Stromal cell of bone marrow (primary cell): ENCODE results near the gene CAPN12.

Source experiments
- DNase-seq: peaks from one replicate; pipeline ENCODE4 v3.0.0-alpha.2; 2012; ENCODE audit warnings: low read depth

The CAPN12 gene

DNA sequence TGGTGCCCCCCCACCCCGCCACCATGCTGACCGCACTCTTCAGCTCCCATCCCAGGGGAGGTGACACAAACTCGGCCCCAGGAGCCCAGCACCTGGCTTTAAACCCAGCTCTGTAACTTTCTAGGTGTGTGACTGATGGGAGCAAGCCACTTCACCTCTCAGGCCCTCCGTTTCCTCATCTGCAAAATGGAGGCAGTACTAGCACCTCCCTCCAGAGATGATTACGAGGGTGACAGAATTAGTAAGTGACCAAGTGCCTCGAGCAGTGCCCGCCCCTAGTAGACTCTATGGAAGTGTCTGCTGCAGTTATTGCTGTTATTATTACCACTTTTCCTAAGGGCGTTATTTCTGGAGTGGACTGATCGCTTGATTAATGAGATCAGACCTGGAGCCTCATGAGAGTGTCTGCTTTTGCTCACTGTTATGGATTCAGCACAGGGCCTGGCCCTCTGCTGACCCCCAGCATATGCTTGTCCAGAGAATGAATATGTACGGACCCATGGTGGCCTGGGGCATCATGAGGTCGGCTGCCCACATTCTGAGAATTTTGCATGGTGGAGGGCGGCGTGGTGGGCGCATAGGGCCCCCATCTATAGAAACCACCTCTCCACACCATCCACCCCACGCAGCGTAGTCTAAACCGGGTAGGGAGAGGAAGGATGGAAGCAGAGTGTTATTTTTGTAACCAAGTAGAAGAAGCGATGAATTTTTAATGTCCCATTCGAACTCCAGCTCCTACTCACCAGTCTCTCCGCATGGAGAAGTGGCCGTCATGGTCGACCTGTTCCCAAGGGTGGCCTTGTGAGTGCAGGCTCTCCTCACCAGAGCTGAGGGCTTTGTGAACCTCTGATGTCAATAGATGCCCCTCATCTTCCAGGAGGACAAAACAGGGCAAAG is 48.2 kb downstream of the CAPN12 start:
- DNase-seq, result no peak

DNA sequence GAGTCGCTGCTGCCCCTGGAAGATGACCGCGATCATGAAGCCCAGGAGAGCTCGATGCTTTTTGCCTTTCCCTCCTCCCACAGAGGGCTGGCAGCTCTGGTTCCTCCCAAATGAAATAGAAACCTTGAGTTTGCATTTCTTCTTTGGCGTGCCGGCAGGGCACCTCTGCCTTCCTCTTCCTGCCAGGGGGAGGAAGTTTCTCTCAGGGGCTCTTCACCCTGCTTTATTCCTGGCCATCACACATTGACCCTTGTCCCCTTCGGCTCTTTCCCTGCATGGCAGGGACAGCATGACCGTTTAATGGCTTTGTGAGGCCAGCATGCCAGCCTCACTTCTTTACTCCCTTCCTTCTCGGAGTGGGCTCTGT is 49.0 kb downstream of the CAPN12 start:
- no peak for DNase-seq

DNA sequence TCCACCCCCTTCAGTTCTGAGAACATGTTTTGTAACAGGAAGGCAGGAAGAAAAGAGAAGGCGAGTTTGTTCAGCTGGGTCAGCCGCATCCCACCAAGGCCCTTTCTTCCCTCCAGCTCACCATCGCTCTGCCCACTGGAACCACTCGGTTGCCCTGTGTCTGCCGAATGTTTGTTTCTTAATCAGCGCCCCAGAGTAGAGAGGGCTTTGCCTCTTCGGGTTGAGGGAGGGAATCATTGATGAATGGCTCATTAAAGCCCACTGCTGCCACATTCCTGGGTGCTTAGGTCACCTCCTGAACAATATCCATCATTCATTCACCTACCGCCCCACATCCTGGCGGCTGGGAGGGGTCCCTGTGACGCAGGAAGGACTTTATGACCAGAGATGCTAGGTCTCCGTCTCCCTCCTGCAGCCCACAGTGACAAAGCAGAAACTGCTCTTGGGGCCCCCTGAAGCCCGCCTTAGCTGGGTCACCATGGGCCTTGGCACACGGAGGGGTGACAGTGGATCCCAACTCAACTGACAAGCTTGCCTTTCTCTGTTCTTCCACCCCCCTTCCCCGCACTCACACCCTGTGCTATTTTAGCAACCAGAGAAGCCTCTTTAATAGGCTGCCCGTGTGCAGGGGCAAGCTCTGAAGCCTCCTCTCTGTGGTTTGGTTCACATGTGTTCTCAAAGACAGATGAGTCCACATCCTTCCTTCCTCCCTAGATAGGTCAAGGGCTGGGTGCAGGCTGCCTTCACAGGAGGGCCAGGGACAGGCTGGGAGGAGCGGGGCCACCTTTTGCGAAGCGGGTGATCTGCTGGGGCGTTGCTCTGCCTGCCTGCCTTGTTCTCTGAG is 50.7 kb downstream of the CAPN12 start:
- peak; percentile 36 for DNase-seq

DNA sequence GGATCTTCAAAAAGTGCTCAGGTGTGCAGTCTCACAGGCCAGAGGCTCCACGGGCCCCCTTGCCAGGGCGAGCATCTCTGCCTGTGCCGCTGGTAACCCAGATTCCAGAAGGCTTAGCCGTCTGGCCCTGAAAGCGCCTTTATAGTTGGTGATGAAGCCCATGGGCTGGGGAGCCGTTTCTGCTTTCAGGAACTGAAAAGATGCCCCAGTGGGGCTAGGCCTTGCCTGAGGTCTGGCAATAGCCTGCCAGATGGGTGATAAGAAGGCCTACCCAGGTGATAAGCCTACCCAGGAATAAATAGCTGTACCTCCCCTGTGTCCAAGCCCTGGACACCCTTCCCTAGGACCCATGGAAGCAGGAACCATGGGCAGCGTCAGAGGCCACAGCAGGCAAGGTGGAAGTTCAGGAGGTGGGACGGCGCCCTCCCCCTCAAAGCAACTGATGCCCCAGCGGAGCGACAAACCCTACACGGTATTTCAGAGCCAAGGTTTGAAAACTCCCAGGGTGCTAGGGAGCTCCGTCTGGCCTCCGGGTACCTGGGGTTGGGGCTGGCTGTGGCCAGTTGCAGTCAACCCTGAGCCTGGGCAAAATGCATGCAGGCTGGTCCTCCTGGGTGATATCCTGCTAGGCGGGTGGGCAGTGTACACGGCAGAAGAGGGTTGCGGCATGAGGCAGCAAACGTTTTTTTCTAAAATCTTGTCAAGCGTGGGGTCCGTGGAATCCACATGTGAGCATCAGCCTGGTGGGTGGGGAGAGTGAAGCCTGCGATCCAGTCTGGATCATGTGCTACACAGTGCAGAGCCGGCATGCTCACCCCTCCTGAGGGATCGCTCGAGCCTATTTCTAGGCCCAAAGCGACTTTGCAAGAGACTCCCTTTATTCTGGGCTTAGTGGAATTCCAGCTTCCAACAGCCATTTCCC is 51.6 kb downstream of the CAPN12 start:
- no peak for DNase-seq

DNA sequence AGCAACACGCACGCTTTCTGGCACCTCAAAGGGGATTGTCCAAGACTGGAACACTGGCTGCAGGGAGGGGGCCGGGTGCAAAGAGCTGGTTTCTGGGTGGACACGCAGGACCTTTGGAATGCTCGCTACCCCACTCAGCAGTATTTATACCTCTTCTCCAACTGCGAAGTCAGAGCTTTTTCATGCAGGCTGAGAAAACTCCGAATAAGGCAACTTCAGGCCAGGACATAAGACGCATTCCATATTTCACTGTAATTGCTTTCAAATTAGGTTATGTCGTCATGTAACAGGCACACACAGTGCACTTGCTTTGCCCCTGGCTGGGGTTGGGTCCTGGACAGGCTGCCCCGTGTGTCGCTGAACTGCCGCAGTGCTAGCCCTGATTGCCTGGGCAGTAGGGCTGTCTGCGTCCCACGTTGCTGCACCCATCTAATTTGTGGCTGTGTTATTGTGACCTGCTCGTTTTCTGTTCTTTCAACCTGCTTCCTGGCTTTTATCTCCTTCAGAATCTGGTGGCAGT is 52.3 kb downstream of the CAPN12 start:
- peak; percentile 80 for DNase-seq

DNA sequence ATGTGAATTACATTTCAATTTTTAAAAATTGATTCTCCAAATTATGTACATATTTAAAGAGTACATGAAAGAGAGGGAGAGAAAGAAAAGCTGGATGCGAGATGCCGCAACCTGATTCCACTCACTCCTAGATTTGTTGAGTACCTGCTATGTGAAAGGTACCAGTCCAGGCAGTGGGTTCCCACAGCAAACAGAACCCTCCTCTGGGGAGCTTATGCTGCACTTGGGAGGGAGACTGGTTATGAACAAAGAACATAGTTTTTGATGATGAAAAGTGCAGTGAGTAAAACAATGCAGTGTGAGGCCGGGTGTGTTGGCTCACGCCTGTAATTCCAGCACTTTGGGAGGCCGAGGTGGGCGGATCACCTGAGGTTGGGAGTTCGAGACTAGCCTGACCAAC is 53.4 kb downstream of the CAPN12 start:
- no peak for DNase-seq

DNA sequence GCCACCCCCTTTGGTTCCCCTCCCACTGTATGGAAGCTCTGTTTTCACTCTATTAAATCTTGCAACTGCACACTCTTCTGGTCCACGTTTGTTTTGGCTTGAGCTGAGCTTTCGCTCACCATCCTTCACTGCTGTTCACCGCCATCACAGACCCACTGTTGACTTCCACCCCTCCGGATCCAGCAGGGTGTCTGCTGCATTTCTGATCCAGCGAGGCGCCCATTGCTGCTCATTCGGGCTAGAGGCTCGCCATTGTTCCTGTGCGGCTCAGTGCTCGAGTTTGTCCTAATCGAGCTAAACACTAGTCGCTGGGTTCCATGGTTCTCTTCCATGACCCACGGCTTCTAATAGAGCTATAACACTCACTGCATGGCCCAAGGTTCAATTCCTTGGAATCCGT is 54.1 kb downstream of the CAPN12 start:
- no peak for DNase-seq

DNA sequence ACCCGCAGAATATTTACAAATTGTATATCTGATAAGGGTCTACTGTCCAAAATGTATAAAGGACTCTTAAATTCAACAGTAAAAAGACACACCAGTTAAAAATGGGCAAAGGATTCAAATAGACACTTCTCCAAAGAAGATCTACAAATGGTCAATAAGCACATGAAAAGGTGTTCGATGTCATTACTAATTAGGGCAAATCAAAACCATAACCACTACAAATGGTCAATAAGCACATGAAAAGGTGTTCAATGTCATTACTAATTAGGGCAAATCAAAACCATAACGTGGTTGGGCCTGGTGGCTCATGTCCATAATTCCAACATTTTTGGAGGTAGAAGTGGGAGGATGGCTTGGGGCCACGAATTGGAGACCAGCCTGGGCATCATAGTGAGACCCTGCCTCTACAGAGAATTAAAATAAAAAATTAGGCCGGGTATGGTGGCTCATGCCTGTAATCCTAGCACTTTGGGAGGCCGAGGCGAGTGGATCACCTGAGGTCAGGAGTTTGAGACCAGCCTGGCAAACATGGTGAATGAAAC is 56.4 kb downstream of the CAPN12 start:
- DNase-seq, result no peak

DNA sequence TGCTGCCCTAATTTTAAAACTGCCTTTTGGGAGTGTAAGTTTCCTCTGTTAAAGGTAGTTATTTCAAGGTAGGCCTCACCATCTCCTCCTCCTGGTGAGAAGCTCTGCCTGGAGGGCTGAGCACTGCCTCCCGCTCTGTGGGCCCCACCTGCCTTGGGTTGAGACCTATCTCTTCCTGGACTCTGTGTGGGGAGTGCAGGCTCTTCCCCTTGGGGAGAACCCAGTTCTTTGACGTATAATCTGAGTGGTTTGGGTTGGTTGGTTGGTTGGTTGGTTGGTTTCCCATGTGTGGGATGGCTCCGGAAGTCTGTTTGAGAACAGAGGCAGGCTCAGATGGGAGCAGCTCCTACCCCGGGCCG is 57.8 kb downstream of the CAPN12 start:
- no peak for DNase-seq

DNA sequence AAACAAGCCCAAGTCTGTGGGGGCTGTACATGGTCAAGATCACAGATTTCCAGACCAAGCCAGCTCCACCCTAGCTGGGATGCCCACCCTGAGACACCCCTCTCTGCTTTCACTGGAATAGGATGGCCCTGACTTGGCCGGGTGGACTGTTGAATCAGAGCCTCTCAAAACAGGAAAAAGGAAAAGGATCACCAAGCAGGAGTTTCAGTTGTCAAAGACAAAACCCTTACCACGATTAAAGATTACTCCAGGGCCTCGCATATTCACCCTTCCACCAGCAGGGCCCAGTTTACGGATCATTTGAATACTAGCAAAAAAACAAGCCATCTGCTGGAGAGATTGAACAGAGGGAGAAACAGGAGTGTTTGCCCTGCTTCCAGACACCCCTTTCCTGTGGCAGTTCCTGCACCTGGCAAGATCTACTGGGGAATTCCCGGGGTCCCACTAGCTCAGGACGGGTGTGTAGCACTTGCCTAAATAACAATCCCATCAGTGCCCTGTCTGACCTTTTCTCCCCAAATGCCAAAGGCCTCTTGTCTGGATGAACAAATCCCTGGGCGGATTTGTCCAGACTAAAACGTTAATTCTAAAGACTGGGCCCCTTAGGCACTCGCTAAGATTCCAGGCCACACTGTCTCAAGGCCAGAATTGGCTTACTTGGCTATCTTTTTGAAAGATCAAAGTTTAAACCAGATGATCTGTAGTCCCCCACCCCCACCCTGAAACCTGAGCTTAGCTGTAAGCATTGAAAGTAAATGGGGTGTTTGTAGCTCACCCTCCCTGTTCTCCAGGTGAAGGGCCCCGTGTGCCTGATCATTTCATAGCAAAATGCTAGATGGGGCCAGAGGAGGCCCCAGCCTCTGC is 58.4 kb downstream of the CAPN12 start:
- DNase-seq, result peak; percentile 60

DNA sequence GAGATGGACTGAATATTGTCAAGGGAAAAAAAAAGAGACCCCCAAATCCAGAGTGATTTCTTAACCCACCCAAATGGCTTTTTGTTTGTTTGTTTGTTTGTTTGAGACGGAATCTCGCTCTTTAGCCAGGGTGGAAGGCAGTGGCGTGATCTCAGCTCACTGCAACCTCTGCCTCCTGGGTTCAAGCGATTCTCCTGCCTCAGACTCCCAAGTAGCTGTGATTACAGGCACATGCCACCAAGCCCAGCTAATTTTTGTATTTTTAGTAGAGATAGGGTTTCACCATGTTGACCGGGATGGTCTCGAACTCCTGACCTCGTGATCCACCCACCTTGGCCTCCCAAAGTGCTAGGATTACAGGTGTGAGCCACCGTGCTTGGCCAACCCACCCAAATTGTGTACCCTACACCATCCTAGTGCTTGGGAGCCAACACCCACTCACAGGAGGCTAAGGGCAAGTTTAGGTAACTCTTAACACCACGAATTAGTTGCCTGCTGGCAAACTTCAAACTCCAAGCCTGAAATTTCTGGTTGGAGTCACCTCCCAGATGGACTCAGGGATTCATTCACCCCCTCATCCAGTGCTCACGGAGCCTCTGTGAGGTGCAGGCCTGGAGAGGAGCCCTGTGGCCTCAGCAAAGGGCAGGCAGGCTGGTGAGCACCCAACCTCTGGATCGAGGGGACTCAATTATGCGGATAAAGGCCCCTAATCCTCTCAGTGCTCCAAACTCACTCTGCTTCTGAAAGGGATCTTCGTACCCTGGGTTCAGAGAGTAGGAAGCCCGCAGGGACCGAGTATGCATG is 59.2 kb downstream of the CAPN12 start:
- DNase-seq, result no peak

DNA sequence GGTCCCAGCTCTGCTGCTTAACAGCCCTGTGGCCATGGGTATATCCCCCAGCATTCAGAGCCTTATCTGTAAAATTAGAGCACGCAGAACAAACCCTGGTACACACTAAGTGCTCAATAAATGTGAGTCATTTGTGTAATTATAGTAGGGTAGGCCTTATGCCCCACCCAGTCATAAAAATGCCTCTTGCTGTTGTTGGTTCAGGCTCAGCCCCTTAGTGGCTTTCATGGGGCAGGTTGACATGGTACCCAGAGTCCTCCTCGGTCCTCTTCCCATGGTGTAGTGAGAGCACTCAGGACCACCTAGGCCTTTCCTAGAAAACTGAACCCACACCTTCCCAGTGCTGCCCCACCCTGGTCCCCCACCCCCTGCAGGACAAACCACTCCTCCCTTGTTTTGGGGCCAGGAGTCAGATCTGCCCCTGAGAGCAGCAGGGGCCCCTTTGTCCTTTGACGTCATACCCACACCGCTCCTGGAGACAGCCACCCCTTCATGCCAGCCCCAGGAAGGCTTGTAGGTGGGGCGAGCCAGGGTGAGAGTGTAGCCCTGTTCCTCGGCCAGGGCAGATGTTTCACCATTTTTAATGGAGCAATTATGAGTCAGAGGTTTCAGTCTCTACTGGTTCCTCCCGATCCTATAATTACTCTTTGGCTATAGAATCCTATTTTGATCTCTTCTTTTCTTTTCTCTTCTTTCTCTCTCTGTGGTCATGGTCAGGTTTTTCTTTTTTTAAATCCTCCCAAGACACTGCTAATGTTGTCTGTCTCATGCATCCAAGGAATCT is 60.0 kb downstream of the CAPN12 start:
- DNase-seq, result peak; percentile 87

DNA sequence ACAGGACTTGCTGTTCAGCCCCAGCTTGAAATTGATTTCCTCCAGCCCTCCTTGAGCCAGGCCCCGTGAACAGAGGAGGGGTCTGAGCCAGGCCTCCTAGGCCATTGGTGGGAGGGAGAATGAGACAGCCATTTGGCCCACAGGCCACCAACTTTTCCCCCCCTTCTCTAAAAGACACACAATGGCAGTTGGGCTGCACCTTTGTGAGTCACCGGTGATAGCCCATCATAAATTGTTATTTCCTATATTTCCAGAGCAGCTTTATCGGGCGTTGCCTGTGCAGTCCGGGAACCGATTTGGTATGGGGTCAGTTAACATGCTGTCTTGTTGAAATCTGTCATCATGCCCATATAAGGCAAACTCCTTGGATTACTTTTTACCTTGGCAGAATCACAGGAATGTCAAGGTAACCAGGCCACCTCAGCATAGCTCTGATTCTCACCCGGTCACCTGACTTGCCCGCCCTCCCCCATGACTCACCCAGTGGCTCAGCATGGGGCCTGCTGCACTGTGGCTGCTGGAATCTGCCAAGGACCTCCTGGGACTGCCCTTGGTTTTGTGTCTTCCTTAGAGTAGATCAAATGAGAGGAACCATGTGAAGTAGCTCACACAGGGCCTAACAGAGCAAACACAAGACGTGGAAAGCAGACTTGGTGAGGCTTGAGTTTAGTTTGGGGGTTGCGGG is 60.7 kb downstream of the CAPN12 start:
- peak; percentile 76 for DNase-seq

DNA sequence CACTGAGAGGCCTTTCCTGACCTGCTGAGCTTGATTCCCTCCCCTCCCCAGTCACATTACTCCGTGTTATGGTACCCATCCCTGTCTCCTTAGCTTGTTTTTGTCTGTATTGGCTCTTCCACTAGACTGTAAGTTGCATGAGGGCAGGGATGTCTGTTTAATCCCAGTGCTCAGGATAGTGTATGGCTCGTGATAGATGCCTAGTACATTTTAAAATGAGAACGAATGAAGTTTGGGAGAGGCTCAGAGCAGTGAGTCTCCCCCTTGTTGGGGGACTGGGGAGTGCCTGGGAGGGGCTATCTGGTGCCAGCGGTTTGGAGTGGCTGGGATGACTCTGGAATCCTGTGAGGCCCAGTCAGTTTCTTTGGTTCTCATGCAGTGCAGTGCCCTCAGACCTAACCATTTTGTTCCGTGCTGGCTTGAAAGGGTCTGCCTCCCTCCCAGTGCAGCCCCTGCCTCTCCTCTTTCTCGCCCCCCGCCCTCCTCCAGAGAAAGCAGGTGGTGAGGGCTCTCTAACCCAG is 61.3 kb downstream of the CAPN12 start:
- no peak for DNase-seq

DNA sequence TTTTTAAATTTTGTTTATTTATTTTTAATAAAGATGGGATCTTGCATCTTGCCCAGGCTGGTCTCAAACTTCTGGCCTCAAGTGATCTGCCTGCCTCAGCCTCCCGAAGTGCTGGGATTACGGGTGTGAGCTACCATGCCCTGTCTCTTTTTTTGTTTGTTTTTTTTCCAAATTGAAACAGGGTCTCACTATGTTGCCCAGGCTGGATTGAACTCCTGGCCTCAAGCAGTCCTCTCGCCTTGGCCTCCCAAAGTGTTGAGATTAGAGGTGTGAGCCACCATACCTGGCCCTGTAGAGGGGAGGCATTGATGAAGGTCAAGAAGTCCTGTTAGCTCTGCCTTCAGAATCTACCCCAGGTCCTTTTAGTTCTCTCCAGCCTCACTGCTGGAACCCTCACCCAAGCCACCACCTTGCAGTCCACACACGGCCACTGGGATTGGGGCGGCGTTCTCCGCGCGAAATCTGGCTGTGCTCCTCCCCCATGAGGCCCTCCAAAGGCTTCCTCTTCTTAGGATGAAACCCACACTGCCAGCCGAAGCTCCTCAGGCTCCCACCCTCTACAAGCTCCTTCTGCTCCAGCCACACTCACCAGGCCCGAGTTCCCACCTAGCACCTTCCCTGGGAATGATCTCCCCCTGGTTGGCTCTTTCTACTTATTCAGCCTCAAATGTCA is 61.9 kb downstream of the CAPN12 start:
- no peak for DNase-seq
